ENCODE results near the gene ME2. TPM values are rescaled to one million over a fixed set of nuclear protein-coding genes. Genes with fewer than 3 reads are reported as not detected.
"Not testable (repeated sequence)": the region's sequence is repeated elsewhere in the genome, so short reads cannot be mapped to it uniquely, and the experiment has no call there.

The ME2 gene
- total RNA-seq, 2 donors from 2014 or later, result 42.6 to 73.6 TPM

DNA sequence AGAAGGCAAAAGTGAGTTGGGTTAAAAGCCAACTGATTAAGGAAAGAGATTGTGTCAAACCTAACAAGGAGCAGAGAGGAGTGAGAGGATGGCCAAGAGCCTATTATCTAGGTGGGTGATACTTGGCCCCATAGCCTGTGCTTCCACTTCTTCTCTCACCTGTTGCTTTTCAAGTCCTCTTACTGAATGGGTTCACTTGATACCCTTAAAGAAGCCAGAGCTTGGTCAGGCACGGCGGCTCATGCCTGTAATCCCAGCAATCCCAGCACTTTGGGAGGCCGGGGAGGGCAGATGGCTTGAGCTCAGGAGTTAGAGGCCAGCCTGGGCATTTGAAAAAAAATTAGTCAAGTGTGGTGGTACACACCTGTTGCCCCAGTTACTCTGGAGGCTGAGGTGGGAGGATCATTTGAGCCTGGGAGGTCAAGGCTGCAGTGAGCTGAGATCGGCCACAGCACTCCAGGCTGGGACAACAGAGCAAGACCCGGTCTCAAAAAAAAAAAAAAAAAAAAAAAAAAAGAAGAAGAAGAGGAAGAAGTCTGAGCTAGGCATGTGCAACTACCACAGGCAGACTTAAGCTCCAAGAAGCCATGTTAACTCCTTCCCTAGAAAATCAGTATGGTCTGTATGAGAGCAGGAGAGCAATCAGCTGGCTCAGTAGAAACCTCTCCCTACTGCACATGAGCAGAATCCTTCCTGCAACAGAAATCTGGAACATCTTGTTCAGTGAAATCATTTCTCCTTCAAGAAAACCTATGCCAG lies 28.4 kb upstream of the ME2 start:
- TF ChIP-seq, protein P1, sequence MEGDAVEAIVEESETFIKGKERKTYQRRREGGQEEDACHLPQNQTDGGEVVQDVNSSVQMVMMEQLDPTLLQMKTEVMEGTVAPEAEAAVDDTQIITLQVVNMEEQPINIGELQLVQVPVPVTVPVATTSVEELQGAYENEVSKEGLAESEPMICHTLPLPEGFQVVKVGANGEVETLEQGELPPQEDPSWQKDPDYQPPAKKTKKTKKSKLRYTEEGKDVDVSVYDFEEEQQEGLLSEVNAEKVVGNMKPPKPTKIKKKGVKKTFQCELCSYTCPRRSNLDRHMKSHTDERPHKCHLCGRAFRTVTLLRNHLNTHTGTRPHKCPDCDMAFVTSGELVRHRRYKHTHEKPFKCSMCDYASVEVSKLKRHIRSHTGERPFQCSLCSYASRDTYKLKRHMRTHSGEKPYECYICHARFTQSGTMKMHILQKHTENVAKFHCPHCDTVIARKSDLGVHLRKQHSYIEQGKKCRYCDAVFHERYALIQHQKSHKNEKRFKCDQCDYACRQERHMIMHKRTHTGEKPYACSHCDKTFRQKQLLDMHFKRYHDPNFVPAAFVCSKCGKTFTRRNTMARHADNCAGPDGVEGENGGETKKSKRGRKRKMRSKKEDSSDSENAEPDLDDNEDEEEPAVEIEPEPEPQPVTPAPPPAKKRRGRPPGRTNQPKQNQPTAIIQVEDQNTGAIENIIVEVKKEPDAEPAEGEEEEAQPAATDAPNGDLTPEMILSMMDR (IDR thresholded peaks at IDR 0.05), result no peak
- Histone ChIP-seq H3K9me3 (no peaks in the 10 kb centered on the region), H3K4me3 (no peak overlapping the region), H3K36me3 (no peaks in the 10 kb centered on the region), H3K4me1 (ENCODE audit: control insufficient read depth in 1 of 2, low read depth in 2 of 2) (no peaks in the 10 kb centered on the region), H3K27ac (no peak overlapping the region), H3K27me3 (replicated peaks; ENCODE audit: insufficient read depth) (no peaks in the 10 kb centered on the region)
- DNase-seq (ENCODE audit: low spot score), result no peak
- no peak for ATAC-seq (ENCODE audit: insufficient number of reproducible peaks, low FRiP score, low read depth)

DNA sequence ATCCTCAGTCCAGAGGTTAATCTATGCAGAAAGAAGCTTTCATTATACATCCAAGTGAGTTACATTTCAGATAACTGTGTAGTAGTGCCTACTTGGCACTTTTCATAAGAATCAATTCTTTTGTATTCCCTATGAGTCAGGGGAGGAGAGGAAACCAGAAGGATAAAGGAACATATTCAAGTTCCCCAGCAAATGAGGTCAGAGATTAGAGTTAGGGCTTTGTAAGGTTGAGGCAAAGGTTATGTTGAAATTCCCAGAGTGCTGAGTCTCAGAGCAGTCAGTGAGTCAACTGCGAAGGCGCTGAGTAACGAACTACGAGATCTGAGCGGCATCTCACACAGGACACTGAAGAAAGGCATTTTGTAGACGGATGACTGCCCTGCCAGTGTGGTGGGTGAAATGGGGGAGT lies 25.1 kb upstream of the ME2 start:
- Histone ChIP-seq H3K4me3 (no peak overlapping the region), H3K27ac (peak overlapping the region in 1 of 2 donors; percentile 19), H3K27me3 (replicated peaks; ENCODE audit: insufficient read depth) (no peaks in the 10 kb centered on the region), H3K4me1 (ENCODE audit: control insufficient read depth in 1 of 2, low read depth in 2 of 2) (no peaks in the 10 kb centered on the region), H3K36me3 (no peaks in the 10 kb centered on the region), H3K9me3 (no peaks in the 10 kb centered on the region)
- TF ChIP-seq, protein P1 (IDR thresholded peaks at IDR 0.05), result no peak
- ATAC-seq (ENCODE audit: insufficient number of reproducible peaks, low FRiP score, low read depth), result no peak
- DNase-seq (ENCODE audit: low spot score), result no peak

DNA sequence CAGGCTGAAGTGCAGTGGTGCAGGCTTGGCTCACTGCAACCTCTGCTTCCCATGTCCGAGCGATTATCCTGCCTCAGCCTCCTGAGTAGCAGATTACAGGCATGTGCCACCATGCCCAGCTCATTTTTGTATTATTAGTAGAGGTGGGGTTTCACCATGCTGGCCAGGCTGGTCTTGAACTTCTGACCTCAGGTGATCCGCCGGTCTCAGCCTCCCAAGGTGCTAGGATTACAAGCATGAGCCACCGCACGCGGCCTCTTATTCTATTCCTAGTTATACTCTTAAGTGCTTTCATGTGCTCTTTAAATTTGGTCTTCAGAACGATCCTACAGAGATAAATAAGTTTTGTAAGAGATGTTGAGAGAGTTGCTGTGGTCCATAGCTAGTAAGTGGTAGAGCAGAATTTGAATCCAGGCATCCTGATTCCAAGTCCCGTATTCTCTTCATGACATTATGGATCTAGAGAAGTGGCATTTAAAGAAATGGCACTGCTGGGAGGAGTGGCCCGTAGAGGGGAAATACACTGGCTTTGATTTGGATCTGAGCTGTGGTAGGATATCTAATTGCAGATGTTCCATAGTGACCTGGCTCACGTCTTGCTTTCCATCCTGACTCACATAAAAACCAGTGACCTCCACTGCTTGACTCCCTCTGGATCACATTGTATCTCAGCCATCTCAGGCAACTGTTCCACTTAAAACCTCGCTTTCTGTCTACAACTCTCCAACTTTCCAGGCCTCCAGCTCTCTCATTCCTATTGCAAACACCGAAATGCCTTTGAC lies 22.8 kb upstream of the ME2 start:
- no peaks in the 10 kb centered on the region for H3K4me1 ChIP-seq (ENCODE audit: control insufficient read depth in 1 of 2, low read depth in 2 of 2)
- no peaks in the 10 kb centered on the region for H3K27me3 ChIP-seq (replicated peaks; ENCODE audit: insufficient read depth)
- no peaks in the 10 kb centered on the region for H3K9me3 ChIP-seq
- DNase-seq (ENCODE audit: low spot score) (no peak), ATAC-seq (ENCODE audit: insufficient number of reproducible peaks, low FRiP score, low read depth) (no peak)
- no peak overlapping the region for H3K27ac ChIP-seq
- H3K36me3 ChIP-seq, result no peaks in the 10 kb centered on the region
- TF ChIP-seq, protein P1 (IDR thresholded peaks at IDR 0.05), result no peak
- H3K4me3 ChIP-seq, result no peak overlapping the region

DNA sequence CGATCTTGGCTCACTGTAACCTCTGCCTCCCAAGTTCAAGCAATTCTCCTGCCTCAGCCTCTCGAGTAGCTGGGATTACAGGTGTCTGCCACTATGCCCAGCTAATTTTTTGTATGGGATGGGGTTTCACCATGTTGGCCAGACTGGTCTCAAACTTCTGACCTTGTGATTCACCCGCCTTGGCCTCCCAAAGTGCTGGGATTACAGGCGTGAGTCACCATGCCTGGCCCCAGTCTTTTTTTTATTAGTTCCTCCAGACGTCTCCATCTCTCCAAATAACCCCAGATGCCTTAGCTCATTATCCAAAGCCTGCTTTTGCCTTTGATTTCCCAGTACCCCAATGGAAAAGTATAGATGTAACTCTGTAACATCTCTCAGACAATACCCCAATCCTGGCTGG lies 21.8 kb upstream of the ME2 start:
- not testable (repeated sequence) for ATAC-seq (ENCODE audit: insufficient number of reproducible peaks, low FRiP score, low read depth); DNase-seq (ENCODE audit: low spot score); H3K27ac ChIP-seq

DNA sequence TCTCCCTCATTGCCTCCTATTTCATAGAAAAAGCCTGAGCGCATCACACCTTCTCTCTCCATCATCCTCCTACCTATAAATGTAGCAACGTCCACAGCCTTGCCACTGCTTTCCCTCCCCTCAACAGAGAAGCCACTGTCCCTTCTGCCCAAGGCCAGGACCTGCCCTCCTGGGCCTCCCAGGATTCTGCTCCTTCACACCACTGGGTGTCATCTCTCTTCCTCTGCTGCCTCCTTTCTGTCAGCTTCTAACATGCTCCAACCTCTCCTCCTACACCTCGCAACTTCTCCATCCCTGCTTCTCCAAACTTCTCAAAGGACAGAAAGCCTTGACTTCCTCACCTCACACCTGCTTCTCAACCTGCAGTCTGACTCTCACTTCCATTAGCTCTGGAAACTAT lies 21.2 kb upstream of the ME2 start:
- TF ChIP-seq, protein P1 (IDR thresholded peaks at IDR 0.05), result no peak
- H3K4me3 ChIP-seq, result no peak overlapping the region
- no peak for ATAC-seq (ENCODE audit: insufficient number of reproducible peaks, low FRiP score, low read depth)

More for the DNA sequence above, 21.8 kb upstream of the ME2 start:
- not testable (repeated sequence) for H3K9me3 ChIP-seq; H3K27me3 ChIP-seq (replicated peaks; ENCODE audit: insufficient read depth); H3K36me3 ChIP-seq; H3K4me1 ChIP-seq (ENCODE audit: control insufficient read depth in 1 of 2, low read depth in 2 of 2); H3K4me3 ChIP-seq

More for the DNA sequence above, 21.2 kb upstream of the ME2 start:
- Histone ChIP-seq H3K36me3 (no peaks in the 10 kb centered on the region), H3K4me1 (ENCODE audit: control insufficient read depth in 1 of 2, low read depth in 2 of 2) (no peaks in the 10 kb centered on the region), H3K27me3 (replicated peaks; ENCODE audit: insufficient read depth) (no peaks in the 10 kb centered on the region), H3K27ac (no peak overlapping the region), H3K9me3 (no peaks in the 10 kb centered on the region)
- DNase-seq (ENCODE audit: low spot score), result no peak

All from thoracic aorta (tissue), 2 donors.